Naive thymus-derived CD8-positive, alpha-beta T cell (primary cell): ENCODE measurements around the gene SNAPC2. TPM values are rescaled to one million over a fixed set of nuclear protein-coding genes. Genes with fewer than 3 reads are reported as not detected.

ENCODE experiments used
- ATAC-seq, 2 donors: fragments of 150-1000 bp; cut with Tn5 transposase in 1 of 2; sonication (Bioruptor Pico), chemical (Tn5 transposase) in 1 of 2; 1 replicate in 1 of 2; 2 replicates in 1 of 2; pipeline ENCODE4 v1.10.0; 2021; ENCODE audit warnings: mild to moderate bottlenecking in 2 of 2, moderate library complexity in 2 of 2
- POLR2A ChIA-PET: fragments of 350-600 bp; sonication (Branson Sonifier 250); formaldehyde crosslinking; loops from one replicate; lab custom pipeline; 2021; ENCODE audit warnings: antibody characterized with exemption; lab: Charles Lee
- DNase-seq, 10 donors: peaks; one replicate each; pipeline versions ENCODE4 v3.0.0 to v3.0.0-alpha.2; 2020 to 2022
- H3K27ac Mint-ChIP-seq, 10 donors: one replicate each; pipeline ENCODE4 v1.8.0; 2020 to 2022; ENCODE audit warnings: mild to moderate bottlenecking in 10 of 10, mixed read lengths in 10 of 10, moderate library complexity in 4 of 10, inconsistent platforms in 1 of 10
- H3K27me3 Mint-ChIP-seq, 5 donors: one replicate each; pipeline ENCODE4 v1.8.0; 2021 to 2022; ENCODE audit warnings: mixed read lengths in 5 of 5
- H3K36me3 Mint-ChIP-seq, 3 donors: one replicate each; pipeline ENCODE4 v1.8.0; 2020 to 2022; ENCODE audit warnings: mixed read lengths in 3 of 3, mild to moderate bottlenecking in 2 of 3, inconsistent platforms in 1 of 3
- H3K4me1 Mint-ChIP-seq, 4 donors: one replicate each; pipeline ENCODE4 v1.8.0; 2021 to 2022; ENCODE audit warnings: mixed read lengths in 4 of 4
- H3K4me3 Mint-ChIP-seq, 10 donors: one replicate each; pipeline ENCODE4 v1.8.0; 2020 to 2022; ENCODE audit warnings: mild to moderate bottlenecking in 10 of 10, mixed read lengths in 10 of 10, moderate library complexity in 6 of 10, inconsistent platforms in 1 of 10
- H3K9me3 Mint-ChIP-seq, 9 donors: one replicate each; pipeline ENCODE4 v1.8.0; 2020 to 2022; ENCODE audit warnings: mixed read lengths in 9 of 9, mild to moderate bottlenecking in 3 of 9, inconsistent platforms in 1 of 9, moderate library complexity in 1 of 9
- polyA plus RNA-seq, 3 donors: library from polyadenylated mRNA; unstranded; fragments of 300-500 nt; fragmentation: Illumina TruSeq; gene quantifications; one replicate each; pipeline ENCODE4 v1.2.3, GENCODE V29; 2021
- total RNA-seq, 8 experiments: library from RNA in 2 of 8; stranded (reverse) in 2 of 8; gene quantifications; one replicate each; pipeline ENCODE4 v1.2.3 and lab custom pipeline; 2021 to 2026

The SNAPC2 gene
- total and polyA plus RNA-seq, 5 experiments from 2014 or later, result 11.4 to 19.9 (median 14.3) TPM

- Mint-ChIP-seq H3K27me3 (no peaks in the 10 kb centered on the region), H3K9me3 (no peaks in the 10 kb centered on the region), H3K36me3 (peaks cover 0 to 49% (median 9%) of the 10 kb centered on the region in 3 donors), H3K4me3 (no peak overlapping the region), H3K4me1 (peaks cover 4 to 19% (median 7%) of the 10 kb centered on the region in 4 donors), H3K27ac (peak overlapping the region in 1 of 10 donors; percentile 29)
- no peak for DNase-seq
- POLR2A ChIA-PET, result no interaction called here
- no peak for ATAC-seq
Observed at GRCh38 chr19:7932930-7933300, 12.8 kb downstream of the SNAPC2 start.

- H3K9me3 Mint-ChIP-seq, result no peaks in the 10 kb centered on the region
Observed at GRCh38 chr19:7933411-7933810, 13.3 kb downstream of the SNAPC2 start.

GRCh38 chr19:7933828-7934725 is 13.9 kb downstream of the SNAPC2 start:
- H3K4me3 Mint-ChIP-seq, result no peak overlapping the region
- H3K9me3 Mint-ChIP-seq, result no peaks in the 10 kb centered on the region
- H3K36me3 Mint-ChIP-seq, result peaks cover 0 to 58% (median 12%) of the 10 kb centered on the region in 3 donors
- H3K27ac Mint-ChIP-seq, result no peak overlapping the region
- peak in 1 of 10 donors; percentile 54 for DNase-seq
- POLR2A ChIA-PET, result no interaction called here
- ATAC-seq, result no peak
- H3K27me3 Mint-ChIP-seq, result no peaks in the 10 kb centered on the region
- peaks cover 4 to 16% (median 8%) of the 10 kb centered on the region in 4 donors for H3K4me1 Mint-ChIP-seq

More at GRCh38 chr19:7933411-7933810, 13.3 kb downstream of the SNAPC2 start:
- H3K27me3 Mint-ChIP-seq, result no peaks in the 10 kb centered on the region
- peak overlapping the region in 1 of 10 donors; percentile 29 for H3K27ac Mint-ChIP-seq
- POLR2A ChIA-PET, result no interaction called here
- ATAC-seq (no peak), DNase-seq (no peak)
- peaks cover 4 to 16% (median 7%) of the 10 kb centered on the region in 4 donors for H3K4me1 Mint-ChIP-seq
- peaks cover 0 to 52% (median 9%) of the 10 kb centered on the region in 3 donors for H3K36me3 Mint-ChIP-seq
- no peak overlapping the region for H3K4me3 Mint-ChIP-seq

GRCh38 chr19:7934766-7935165 is 14.6 kb downstream of the SNAPC2 start:
- Mint-ChIP-seq H3K4me3 (no peak overlapping the region), H3K9me3 (no peaks in the 10 kb centered on the region), H3K27ac (no peak overlapping the region), H3K36me3 (peaks cover 0 to 65% (median 12%) of the 10 kb centered on the region in 3 donors), H3K4me1 (peaks cover 2 to 11% (median 4%) of the 10 kb centered on the region in 4 donors), H3K27me3 (no peaks in the 10 kb centered on the region)
- POLR2A ChIA-PET, result no interaction called here
- no peak for ATAC-seq
- peak in 1 of 10 donors; percentile 59 for DNase-seq

- Mint-ChIP-seq H3K27ac (peak overlapping the region in 1 of 10 donors; percentile 8), H3K36me3 (peaks cover 0 to 49% (median 10%) of the 10 kb centered on the region in 3 donors), H3K4me3 (peak overlapping the region in 5 of 10 donors; percentile 10 to 73 (median 32)), H3K27me3 (no peaks in the 10 kb centered on the region), H3K4me1 (peaks cover 18 to 43% (median 33%) of the 10 kb centered on the region in 4 donors), H3K9me3 (no peaks in the 10 kb centered on the region)
- POLR2A ChIA-PET, result no interaction called here
- no peak for DNase-seq
- no peak for ATAC-seq
Observed at GRCh38 chr19:7940841-7941240, 20.7 kb downstream of the SNAPC2 start.

GRCh38 chr19:7941895-7942596 is 21.9 kb downstream of the SNAPC2 start:
- no peaks in the 10 kb centered on the region for H3K27me3 Mint-ChIP-seq
- H3K9me3 Mint-ChIP-seq, result no peaks in the 10 kb centered on the region
- no peak for ATAC-seq
- no peak for DNase-seq
- POLR2A ChIA-PET, result interaction anchor here (2.4 to 4.8 kb wide), 3 partner anchors 22 to 73 kb away, joined by 7 to 66 read pairs (median 12); partner anchors contain the start of genes ELAVL1 and SNAPC2
- H3K4me3 Mint-ChIP-seq, result peak overlapping the region; percentile 60 to 98 (median 94)
- peaks cover 18 to 43% (median 33%) of the 10 kb centered on the region in 4 donors for H3K4me1 Mint-ChIP-seq
- H3K36me3 Mint-ChIP-seq, result peaks cover 0 to 37% (median 10%) of the 10 kb centered on the region in 3 donors
- peak overlapping the region in 6 of 10 donors; percentile 14 to 97 (median 60) for H3K27ac Mint-ChIP-seq

GRCh38 chr19:7942981-7943443 is 22.9 kb downstream of the SNAPC2 start:
- Mint-ChIP-seq H3K36me3 (peaks cover 0 to 30% (median 10%) of the 10 kb centered on the region in 3 donors), H3K4me3 (peak overlapping the region; percentile 88 to 98 (median 95)), H3K9me3 (no peaks in the 10 kb centered on the region), H3K27ac (peak overlapping the region; percentile 90 to 98 (median 96)), H3K27me3 (no peaks in the 10 kb centered on the region), H3K4me1 (peaks cover 18 to 43% (median 33%) of the 10 kb centered on the region in 4 donors)
- POLR2A ChIA-PET, result interaction anchor here (0.5 to 4.8 kb wide), 13 partner anchors 13 to 594 kb away, joined by 3 to 66 read pairs (median 6); partner anchors contain the start of genes ARHGEF18, CTXN1, ELAVL1 and MAP2K7
- DNase-seq, result peak in 1 of 10 donors; percentile 28
- ATAC-seq, result peak; percentile 9 to 16

GRCh38 chr19:7943444-7944176 is 23.5 kb downstream of the SNAPC2 start, which contains the start of gene TIMM44:
Gene TIMM44, minus strand, starts transcription at chr19:7943666. Its CDS starts 15 bp downstream, at chr19:7943651.
- H3K27ac Mint-ChIP-seq, result peak within 1 kb of the TSS; percentile 90 to 98 (median 96)
- peaks cover 18 to 43% (median 32%) of the 10 kb centered on the region in 4 donors for H3K4me1 Mint-ChIP-seq
- ATAC-seq (peak; percentile 96), DNase-seq (peak; percentile 93 to 99 (median 98))
- peak within 1 kb of the TSS; percentile 88 to 98 (median 95) for H3K4me3 Mint-ChIP-seq
- no peaks in the 10 kb centered on the region for H3K9me3 Mint-ChIP-seq
- peaks cover 0 to 27% (median 10%) of the 10 kb centered on the region in 3 donors for H3K36me3 Mint-ChIP-seq
- no peaks in the 10 kb centered on the region for H3K27me3 Mint-ChIP-seq
- POLR2A ChIA-PET, result interaction anchor here (0.5 to 4.8 kb wide), 18 partner anchors 13 to 595 kb away, joined by 3 to 66 read pairs (median 4); partner anchors contain the start of genes ARHGEF18, CTXN1, ELAVL1 and MAP2K7

- peak overlapping the region; percentile 90 to 98 (median 96) for H3K27ac Mint-ChIP-seq
- no peaks in the 10 kb centered on the region for H3K9me3 Mint-ChIP-seq
- peak; percentile 46 to 52 for ATAC-seq
- H3K4me3 Mint-ChIP-seq, result peak overlapping the region; percentile 88 to 98 (median 95)
- H3K36me3 Mint-ChIP-seq, result peaks cover 0 to 20% (median 7%) of the 10 kb centered on the region in 3 donors
- POLR2A ChIA-PET, result interaction anchor here (0.6 to 4.8 kb wide), 17 partner anchors 14 to 533 kb away, joined by 3 to 66 read pairs (median 4); partner anchors contain the start of genes CTXN1, ELAVL1, MAP2K7 and PET100
- H3K27me3 Mint-ChIP-seq, result no peaks in the 10 kb centered on the region
- peak; percentile 74 to 92 (median 82) for DNase-seq
- peaks cover 16 to 41% (median 28%) of the 10 kb centered on the region in 4 donors for H3K4me1 Mint-ChIP-seq
Observed at GRCh38 chr19:7944177-7944761, 24.1 kb downstream of the SNAPC2 start.

GRCh38 chr19:7947939-7948338 is 27.8 kb downstream of the SNAPC2 start:
- Mint-ChIP-seq H3K36me3 (peaks cover 0 to under 1% (median 0%) of the 10 kb centered on the region in 3 donors), H3K27me3 (no peaks in the 10 kb centered on the region), H3K4me1 (peaks cover 8 to 14% (median 12%) of the 10 kb centered on the region in 4 donors), H3K9me3 (no peaks in the 10 kb centered on the region), H3K4me3 (no peak overlapping the region), H3K27ac (no peak overlapping the region)
- ATAC-seq (no peak), DNase-seq (no peak)
- POLR2A ChIA-PET, result no interaction called here

GRCh38 chr19:7953060-7953459 is 32.9 kb downstream of the SNAPC2 start:
- Mint-ChIP-seq H3K9me3 (no peaks in the 10 kb centered on the region), H3K36me3 (peaks cover 0 to 4% (median 0%) of the 10 kb centered on the region in 3 donors), H3K27me3 (no peaks in the 10 kb centered on the region), H3K27ac (no peak overlapping the region), H3K4me1 (no peaks in the 10 kb centered on the region), H3K4me3 (no peak overlapping the region)
- DNase-seq (no peak), ATAC-seq (no peak)
- POLR2A ChIA-PET, result interaction anchor here (0.7 kb wide), 1 partner anchor 1005 kb away, joined by 4 read pairs; no protein-coding TSS in a partner anchor
